Measurements from ENCODE around the gene TSEN15. TPM values are rescaled to one million over a fixed set of nuclear protein-coding genes. Genes with fewer than 3 reads are reported as not detected.

Gene TSEN15
- total RNA-seq, 3 donors from 2014 or later: 6.7 to 21.2 (median 13.5) TPM

GRCh38 chr1:184059887-184060286 is 8.4 kb downstream of the TSEN15 start:
- no peak for ATAC-seq
- intact Hi-C loops (cut with DNase I, micrococcal nuclease): no loop called here
- DNase-seq: no peak
- no peak overlapping the region for H3K4me3 ChIP-seq
- no peak for TF ChIP-seq CTCF (IDR thresholded peaks at IDR 0.05)
- no peaks in the 10 kb centered on the region for H3K9me3 ChIP-seq
- H3K36me3 ChIP-seq (ENCODE audit: low read depth): no peaks in the 10 kb centered on the region
- no peaks in the 10 kb centered on the region for H3K4me1 ChIP-seq (ENCODE audit: low read depth)

DNA sequence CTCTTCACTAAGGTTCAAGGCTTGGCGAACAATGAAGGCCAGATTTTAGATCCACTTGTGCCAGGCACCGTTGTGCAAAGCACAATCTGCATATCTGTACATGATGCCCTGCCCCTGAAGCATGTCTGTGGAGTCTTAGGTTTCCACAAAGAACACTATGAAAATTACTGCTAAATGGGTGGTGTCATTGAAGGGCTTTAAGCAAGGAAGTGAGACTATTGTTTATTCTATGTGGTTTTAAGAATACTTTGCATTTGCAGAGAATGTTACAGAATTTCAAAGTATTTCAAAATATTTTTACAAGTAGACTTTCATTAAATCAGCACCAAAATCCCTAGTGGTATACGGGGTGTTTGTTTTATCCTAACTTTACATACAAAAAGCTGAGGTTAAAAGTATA is 8.8 kb downstream of the TSEN15 start:
- Histone ChIP-seq H3K9me3 (no peaks in the 10 kb centered on the region), H3K4me1 (ENCODE audit: low read depth) (no peaks in the 10 kb centered on the region), H3K4me3 (no peak overlapping the region), H3K36me3 (ENCODE audit: low read depth) (no peaks in the 10 kb centered on the region)
- intact Hi-C loops (cut with DNase I, micrococcal nuclease): no loop called here
- no peak for DNase-seq
- ATAC-seq: no peak
- no peak for TF ChIP-seq CTCF (IDR thresholded peaks at IDR 0.05)

DNA sequence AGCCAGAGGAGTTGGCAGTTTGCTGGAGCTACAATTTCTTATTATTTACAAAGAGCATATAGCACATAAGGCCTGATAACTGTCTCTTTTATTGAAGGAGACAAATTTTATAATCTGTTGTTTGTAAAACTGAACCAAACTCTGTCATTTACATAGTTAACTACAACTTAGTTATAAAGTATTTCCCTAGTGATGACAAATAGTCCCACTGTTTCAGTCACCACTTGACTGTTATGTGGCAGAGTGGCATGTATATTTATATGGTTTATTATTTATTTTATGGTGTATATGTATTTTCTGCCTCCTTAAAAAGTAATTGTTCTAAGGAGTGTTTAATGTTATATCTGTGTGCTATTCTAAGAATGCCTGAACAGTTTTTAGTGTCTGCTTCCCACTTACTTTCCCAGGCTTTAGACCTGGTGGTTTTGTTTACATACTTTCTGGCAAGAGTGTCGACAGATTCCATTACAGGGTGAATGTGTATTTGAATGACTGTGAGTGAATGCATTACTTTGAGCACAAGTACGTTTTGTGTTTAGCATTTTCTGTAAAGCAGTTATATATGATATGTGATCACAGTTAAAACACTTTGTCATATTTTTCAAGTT is 10.0 kb downstream of the TSEN15 start:
- intact Hi-C loops (cut with DNase I, micrococcal nuclease): no loop called here
- TF ChIP-seq CTCF (IDR thresholded peaks at IDR 0.05): no peak
- DNase-seq (no peak), ATAC-seq (no peak)
- no peaks in the 10 kb centered on the region for H3K9me3 ChIP-seq
- no peaks in the 10 kb centered on the region for H3K4me1 ChIP-seq (ENCODE audit: low read depth)
- no peak overlapping the region for H3K4me3 ChIP-seq
- H3K36me3 ChIP-seq (ENCODE audit: low read depth): no peaks in the 10 kb centered on the region

DNA sequence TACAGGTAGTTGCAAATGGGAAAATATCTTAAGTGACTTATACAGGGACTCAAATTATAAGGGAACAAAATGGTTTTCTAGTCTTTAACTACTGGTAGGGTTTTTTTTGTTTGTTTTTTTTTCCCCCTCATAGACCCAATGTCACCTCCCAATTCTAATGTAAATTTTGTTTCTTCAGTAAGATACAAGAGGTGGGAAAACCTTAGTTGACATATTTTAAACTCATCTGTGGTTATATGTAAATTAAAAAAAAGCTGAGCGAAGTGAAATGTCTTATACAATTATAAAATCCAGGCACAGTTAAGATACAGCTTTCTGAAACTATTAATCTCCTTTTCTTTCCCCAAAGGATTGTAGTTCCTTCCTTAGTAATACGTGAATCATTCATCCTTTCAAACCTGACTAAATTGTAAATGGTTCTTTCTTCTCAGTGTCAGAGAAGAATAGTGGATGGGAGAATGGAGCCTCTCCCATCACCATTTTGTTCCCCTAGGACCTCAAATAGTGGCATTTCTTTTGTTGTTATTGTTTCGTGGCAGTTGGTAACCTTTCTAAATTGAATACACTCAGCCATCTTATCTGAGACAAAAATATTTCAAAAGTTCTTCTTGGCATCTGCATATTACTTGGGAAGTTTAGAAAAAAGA is 11.2 kb downstream of the TSEN15 start:
- no peak for DNase-seq
- no peaks in the 10 kb centered on the region for H3K9me3 ChIP-seq
- H3K4me1 ChIP-seq (ENCODE audit: low read depth): no peaks in the 10 kb centered on the region
- intact Hi-C loops (cut with DNase I, micrococcal nuclease): no loop called here
- H3K4me3 ChIP-seq: no peak overlapping the region
- no peak for ATAC-seq
- no peak for TF ChIP-seq CTCF (IDR thresholded peaks at IDR 0.05)
- H3K36me3 ChIP-seq (ENCODE audit: low read depth): no peaks in the 10 kb centered on the region

DNA sequence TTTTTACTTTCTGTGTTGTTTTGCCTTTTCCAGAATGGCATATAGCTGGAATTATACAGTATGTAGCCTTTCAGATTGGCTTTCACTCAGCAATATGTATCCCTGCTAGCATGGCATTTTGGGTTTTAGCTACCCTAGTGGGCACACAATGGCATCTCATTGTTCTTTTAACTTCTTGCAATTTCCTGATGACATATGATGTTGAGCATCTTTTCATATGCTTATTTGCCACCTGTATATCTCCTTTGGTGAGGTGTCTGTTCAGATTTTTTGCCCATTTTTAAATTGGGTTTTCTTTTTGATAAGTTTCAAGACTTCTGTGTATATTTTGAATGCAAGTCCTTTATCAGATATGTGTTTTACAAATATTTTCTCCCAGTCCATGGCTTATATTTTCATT is 14.0 kb downstream of the TSEN15 start:
- intact Hi-C loops (cut with DNase I, micrococcal nuclease): no loop called here
- ATAC-seq: no peak
- no peaks in the 10 kb centered on the region for H3K4me1 ChIP-seq (ENCODE audit: low read depth)

More for the DNA sequence above, 14.0 kb downstream of the TSEN15 start:
- H3K9me3 ChIP-seq: no peaks in the 10 kb centered on the region
- H3K4me3 ChIP-seq: no peak overlapping the region
- no peak for DNase-seq
- no peaks in the 10 kb centered on the region for H3K36me3 ChIP-seq (ENCODE audit: low read depth)
- TF ChIP-seq CTCF (IDR thresholded peaks at IDR 0.05): no peak

Data from mucosa of descending colon (tissue), 3 donors.